HG03378 (cell line): ENCODE data around the gene KRT73.

Experiments used
- ATAC-seq: cut with Tn5 transposase; IDR thresholded peaks from one replicate; pipeline ENCODE4 v1.9.1; 2021; ENCODE audit warnings: mild to moderate bottlenecking, moderate library complexity; ENCODE audit not compliant: unreplicated experiment

The KRT73 gene

DNA sequence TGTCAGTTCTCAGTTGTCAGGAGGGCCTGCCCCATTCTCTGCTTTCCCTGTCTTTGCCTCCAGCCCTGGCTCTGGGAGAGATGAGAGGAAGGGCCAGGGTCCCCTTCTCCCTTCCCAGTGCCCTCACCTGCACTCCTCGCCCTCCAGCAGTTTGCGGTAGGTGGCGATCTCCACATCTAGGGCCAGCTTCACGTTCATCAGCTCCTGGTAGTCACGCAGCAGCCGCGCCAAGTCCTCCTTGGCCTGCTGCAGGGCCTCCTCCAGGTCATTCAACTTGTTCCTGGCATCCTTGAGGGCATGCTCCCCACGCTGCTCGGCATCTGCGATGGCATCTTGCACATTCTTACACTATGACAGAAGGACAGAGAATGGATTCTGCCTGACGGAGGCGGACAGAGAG, 28.3 kb upstream of the KRT73 start:
- ATAC-seq: no peak

DNA sequence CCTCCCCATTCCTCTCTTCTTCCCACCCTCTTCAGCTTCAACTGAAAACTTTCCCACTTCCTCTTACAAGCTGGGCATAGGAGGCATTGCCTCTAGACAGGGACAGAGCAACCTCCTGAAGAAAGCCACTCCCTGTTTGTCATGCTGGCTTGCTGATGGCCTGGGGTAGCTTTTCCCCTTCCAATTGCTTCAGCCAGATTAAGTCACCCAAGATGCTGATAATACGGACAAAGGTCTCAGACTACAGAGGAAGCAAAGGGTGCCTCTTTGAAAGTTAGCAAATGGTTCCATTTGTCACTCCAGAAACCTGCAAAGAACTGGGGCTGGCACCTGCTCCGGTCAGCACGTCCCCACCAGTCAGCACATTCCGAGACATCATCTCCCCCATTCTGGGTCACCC, 27.6 kb upstream of the KRT73 start:
- no peak for ATAC-seq

- ATAC-seq: no peak
Measured at GRCh38 chr12:52645120-52645761, 26.9 kb upstream of the KRT73 start.

GRCh38 chr12:52644078-52644415, 25.7 kb upstream of the KRT73 start:
- no peak for ATAC-seq

DNA sequence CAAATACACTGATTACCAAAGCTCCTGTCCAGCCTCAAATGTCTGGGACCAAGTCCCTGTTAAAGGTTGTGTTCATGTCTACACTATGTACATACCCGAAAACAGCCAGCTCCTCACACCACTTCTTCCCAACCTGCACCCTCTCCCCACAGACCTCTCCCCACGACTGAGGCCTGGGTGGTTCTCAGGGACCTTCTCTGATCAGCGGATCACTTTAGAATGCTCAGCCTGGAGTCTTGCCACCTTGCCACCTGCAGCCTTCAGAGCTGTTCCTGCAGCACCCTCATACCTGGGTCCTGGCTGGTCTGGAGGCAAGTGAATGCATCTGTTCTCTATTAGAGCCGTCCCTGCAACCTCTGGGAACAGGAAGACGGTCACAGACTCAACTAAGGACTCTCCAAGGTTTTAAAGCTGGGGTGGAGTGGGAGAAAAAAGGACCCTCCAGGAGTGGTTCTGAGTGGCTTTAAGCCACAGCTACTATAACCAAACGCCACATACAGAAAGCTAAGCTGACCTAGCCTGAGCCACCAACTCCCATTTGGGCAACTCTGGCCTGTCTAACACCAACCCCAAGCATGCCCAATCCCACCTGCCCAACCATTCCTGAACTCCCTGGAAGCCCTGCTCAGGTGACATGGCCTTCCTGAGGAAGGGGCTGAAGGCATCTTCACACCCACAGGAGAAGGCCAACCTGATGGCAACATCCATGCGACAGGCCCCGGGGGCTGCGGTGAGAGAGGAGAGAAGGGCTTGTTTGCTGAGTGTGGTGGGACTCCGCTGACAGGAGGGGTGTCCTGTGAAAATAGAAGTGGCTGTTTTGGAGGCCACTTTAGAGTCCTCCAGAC, 25.1 kb upstream of the KRT73 start:
- ATAC-seq: no peak

DNA sequence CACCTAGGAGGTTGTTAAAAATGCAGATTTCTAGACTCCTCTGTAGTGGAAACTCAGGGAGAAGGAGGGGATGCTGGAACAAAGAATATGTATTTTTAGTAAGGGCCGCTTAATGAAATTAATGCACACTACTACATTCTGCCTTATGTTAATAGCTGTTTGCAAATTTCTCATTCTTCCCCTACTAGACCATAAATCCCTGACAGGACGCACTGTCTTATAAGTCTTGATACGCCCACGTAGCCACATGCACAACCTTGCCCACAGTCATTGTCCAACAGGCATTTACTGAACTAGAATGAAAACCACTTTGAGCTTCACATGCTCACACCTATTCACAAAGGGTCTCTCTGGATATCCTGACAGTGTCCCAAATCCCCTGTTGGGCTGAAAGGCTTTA, 23.1 kb upstream of the KRT73 start:
- ATAC-seq: no peak

- ATAC-seq: no peak
Measured at GRCh38 chr12:52637299-52637698, 18.9 kb upstream of the KRT73 start.

GRCh38 chr12:52636592-52637258, 18.4 kb upstream of the KRT73 start:
- ATAC-seq: no peak

DNA sequence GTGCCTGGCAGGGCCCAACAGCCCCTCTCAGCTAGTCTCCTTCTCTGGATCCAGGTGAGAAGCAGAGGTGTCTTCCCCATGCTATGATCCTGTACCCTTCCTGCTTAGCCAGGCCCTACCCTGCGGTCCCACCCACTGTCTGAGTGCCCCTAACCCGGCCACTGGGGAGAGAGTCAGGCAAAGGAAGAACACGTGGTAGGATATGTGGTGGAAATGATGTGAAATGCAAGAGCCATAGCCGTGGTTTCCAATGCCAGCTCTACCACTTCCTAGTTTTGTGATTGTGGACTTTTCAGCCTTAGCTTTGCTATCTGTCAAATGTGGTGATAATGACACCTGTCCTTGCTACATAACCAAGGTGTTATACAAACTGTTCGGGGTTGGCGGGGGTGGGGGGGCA, 17.8 kb upstream of the KRT73 start:
- no peak for ATAC-seq

- no peak for ATAC-seq
Measured at GRCh38 chr12:52634266-52635056, 16.1 kb upstream of the KRT73 start.

- ATAC-seq: no peak
Measured at GRCh38 chr12:52633383-52633782, 15.0 kb upstream of the KRT73 start.

DNA sequence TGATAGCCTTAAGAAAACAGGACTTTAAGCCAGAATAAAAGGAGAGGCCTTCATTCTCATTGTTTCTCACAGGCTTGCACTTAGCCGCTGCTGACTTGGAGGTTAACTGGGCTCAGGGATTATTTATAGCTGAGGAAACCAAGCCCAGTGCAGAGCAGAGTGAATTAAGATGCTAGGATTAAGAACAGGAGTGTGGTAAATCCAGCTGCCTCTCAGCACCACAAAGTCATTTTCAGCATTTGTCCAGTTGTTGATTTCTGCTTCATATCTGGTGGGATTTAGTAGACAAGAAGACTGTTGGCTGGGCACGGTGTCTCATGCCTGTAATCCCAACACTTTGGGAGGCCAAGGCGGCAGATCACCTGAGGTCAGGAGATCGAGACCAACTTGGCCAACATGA, 14.3 kb upstream of the KRT73 start:
- ATAC-seq: no peak

DNA sequence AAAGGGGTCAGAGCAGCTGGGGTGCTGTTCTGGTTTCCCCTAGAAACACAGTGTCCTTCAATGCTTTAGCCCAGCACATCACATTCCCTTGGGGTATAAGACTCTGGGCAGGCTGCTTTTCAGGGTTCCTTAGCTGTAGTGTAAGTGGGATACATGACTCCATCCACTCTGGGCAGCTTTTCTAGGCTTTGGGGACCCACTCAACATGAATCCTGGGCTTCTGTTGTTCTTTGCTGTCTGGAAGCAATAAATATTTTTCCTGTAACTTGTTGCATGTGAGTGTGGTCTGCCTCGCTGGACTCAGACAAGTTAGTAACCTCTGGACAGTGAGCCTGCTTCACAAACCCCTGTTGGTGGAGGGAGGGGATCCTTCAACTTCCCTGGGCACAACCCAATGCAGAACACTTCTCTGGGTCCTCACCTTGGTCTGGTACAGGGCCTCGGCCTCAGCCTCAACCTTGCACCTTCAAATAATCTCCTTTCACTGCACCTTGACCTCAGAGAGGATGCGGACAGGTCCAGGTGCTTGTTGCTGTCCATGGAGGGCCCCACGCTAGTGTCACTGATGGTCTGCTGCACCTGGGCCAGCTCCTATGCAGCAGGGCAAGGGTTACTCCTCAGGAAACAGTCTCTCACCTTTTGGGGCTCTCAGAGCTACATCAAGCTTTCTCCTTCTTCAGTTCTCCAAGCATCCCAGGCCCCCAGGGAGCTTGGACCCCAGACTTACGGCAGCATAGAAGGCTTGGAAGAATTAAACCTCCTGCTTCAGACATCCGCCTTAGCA, 13.5 kb upstream of the KRT73 start:
- no peak for ATAC-seq

GRCh38 chr12:52631264-52631663, 12.9 kb upstream of the KRT73 start:
- ATAC-seq: no peak

DNA sequence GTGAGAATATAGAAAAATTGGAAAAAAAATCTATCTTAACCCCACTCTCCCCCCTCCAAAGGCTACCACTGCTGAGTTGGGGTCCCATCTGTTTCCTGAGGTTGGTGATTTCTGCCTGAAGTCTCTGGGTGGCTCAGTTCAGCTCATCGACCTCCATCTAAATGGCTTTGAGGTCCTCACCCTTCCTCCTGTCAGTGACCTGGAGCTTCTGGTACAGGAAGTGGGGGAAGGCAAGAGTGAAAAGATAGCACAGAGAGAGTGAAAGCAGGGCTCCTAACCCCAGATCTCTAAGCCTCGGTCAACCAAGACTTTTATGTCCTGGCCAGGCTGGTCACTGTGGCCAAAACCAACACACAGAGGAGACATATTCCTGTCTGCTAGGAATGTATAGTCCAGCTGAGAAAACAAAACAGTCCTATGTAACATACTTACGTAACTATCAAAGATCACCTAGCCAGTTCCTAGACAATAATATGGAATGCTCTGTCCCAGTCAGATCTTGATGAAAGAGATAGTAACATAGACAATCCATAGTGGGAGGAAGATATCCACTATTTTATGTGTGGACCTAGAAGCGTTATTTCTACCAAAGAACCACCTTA, 12.3 kb upstream of the KRT73 start:
- ATAC-seq: no peak

DNA sequence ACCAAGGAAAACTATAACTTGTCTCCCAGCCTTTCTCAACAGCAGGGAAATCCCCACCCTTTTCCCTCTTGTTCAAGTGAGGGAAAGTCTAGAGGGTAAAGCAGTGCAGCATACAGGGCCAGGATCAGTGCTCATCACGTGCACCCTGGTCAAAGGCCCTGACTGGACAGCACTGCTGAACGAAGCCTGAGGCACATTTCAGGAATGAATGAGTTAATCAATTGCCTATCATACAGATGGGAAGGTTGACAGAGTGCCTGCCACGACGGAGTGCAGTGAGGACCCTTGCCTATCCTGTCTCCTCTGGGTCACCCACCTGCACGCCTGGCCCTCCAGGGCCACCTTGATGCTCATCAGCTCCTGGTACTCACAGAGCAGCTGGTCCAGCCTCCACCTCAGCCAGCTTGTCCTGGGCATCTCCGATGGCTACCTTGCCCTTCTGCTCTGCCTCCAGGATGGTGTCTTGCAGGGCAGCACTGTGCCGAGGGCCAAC, 11.7 kb upstream of the KRT73 start:
- no peak for ATAC-seq

DNA sequence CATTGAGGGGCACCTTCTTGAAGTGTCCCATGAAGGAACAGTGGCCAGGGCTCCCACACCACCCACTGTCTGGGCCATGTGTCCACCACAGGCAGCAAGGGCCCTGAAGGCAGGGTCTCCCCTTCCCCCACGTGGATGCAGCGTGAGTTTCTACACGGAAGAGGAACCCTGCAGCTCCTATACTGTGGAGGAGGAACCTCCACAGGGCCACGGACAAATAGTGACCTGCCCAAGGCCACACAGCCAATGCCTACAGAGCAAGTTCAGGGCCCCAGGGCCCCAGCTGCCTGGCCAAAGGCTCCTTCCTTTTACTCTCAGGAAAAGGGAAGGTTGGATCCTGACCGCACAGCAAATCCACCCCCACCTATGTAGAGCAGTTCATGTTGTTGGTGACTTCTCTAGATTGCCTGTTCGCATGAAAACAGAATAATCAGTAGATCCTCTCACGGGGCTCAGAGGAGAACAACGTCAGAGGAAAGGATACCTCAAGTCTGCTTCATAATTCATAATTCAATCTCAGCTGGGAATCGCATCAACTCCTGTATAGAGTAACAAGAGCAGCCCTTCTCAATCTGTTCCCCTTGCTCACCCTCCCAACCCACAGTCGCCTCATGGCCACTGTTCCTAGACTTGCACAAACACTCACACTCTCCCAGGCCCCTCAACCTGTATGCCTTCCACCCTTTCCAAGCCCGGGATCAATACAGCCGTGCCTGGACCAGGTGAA, 11.1 kb upstream of the KRT73 start:
- ATAC-seq: no peak

- ATAC-seq: no peak
Measured at GRCh38 chr12:52628841-52629240, 10.5 kb upstream of the KRT73 start.

DNA sequence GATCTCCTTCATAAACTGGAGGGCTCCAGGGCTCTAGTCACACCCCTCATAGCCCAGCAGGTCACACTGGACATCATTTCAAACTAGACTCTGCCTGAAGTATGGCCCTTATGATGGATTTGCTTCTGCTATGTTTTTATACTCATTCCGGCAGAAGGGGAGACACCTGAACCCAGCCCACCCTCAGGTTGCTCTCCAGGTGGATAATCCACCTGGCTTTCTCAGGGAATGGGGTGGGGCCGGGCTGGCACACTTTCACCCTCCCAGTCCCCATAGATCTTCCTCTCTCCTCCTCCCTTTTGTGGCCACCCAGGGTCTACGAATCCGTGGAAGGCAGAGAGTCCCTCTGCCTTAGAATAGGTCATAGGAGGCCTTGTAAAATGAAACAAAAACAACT, 9.8 kb upstream of the KRT73 start:
- ATAC-seq: no peak
